ENCODE results near the gene CIART.

- no peak for TF ChIP-seq POLR2A (IDR thresholded peaks at IDR 0.05)
- TF ChIP-seq CTCF (IDR thresholded peaks at IDR 0.05): no peak
Measured at GRCh38 chr1:150236614-150237100, 45.7 kb upstream of the CIART start.
